ENCODE results near the gene SPACA4.

DNA sequence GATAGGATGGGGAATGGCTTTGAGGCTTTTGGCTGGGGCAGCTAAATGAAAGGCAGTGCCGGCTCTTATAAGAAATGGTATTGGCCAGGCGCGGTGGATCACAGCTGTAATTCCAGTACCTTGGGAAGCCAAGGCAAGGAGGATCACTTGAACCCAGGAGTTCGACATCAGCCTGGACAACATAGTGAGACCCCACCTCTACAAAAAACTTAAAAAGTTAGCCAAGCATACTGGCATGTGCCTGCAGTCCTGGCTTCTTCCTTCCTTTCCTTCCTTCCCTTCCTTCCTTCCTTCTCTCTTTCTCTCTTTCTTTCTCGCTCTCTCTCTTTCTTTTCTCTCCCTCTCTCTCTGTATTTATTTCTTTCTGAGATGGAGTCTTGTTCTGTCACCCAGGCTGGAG lies 36.3 kb downstream of the SPACA4 start:
- TF ChIP-seq ELF4 (IDR thresholded peaks at IDR 0.05) (no peak), SP1 (IDR thresholded peaks at IDR 0.05) (no peak)

Measured in HEK293T (cell line).